Inflammatory macrophage treated with lipopolysaccharide for 4 hours (primary cell): ENCODE results near the gene MAPK11.

Experiments used
- DNase-seq: peaks from one replicate; pipeline ENCODE4 v3.0.0-alpha.2; 2020

Gene MAPK11

DNA sequence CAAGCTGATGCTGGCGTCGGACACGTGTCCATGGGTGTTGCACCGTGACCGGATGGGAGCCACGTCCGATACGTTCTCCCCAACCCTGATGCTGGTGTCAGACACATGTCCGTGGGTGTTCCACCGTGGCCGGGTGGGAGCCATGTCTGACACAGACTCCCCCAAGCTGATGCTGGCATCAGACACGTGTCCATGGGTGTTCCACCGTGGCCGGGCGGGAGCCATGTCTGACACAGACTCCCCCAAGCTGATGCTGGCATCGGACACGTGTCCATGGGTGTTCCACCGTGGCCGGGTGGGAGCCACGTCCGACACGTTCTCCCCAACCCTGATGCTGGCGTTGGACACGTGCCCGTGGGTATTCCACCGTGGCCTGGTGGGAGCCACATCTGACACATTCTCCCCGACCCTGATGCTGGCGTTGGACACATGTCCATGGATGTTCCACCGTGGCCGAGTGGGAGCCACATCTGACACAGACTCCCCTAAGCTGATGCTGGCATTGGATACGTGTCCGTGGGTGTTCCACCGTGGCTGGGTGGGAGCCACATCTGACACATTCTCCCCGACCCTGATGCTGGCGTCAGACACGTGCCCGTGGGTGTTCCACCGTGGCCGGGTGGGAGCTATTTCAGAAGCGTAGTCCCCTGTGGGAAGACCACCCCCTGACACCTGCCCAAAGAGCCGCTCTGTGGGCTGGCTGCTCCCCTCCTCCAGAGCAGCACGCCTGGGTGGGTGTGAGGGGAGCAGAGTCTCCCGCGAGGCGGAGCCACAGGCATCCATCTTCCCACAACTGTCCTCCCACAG lies 49.4 kb downstream of the MAPK11 start:
- DNase-seq = no peak

- DNase-seq = no peak
These were observed 50.2 kb downstream of the MAPK11 start for GRCh38 chr22:50219800-50220602.

GRCh38 chr22:50218996-50219727 lies 51.0 kb downstream of the MAPK11 start:
- peak; percentile 6 for DNase-seq

GRCh38 chr22:50218153-50218995 lies 51.8 kb downstream of the MAPK11 start:
- no peak for DNase-seq

- no peak for DNase-seq
These were observed 52.5 kb downstream of the MAPK11 start for GRCh38 chr22:50217543-50218152.

- DNase-seq = no peak
These were observed 53.3 kb downstream of the MAPK11 start for GRCh38 chr22:50216684-50217520.

DNA sequence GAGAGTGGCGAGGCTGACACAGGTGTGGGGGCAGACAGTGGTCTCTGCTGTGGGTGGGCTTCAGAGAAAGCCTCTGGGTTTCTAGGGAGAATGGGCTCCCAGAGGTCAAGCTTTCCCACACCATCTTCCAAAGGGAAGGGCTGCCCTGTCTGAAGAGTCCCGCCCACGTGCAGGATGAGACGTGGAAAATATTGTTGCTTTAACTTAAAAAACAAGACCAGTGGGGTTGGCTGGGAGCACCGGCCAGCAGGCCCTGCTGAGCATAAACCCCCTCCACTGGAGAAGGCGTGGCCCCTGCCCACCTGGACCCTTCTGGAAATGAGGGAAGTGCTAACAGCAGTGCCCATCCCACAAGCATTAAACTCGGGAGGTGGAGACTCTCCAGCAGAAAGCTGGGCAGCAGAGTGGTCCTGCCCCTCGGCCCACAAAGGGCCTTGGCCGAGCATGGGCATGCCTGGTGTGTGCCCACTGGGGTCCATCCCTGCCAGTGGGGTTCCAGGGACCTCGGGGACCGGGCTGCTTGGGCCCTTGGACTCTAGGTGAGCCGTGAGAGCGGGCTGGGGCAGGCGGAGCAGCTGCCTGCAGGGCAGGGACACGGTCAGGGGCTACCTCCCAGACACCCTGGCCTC lies 54.0 kb downstream of the MAPK11 start:
- no peak for DNase-seq

GRCh38 chr22:50215297-50216054 lies 54.7 kb downstream of the MAPK11 start:
- no peak for DNase-seq
